ENCODE results near the gene HSPBP1. TPM values are rescaled to one million over a fixed set of nuclear protein-coding genes. Genes with fewer than 3 reads are reported as not detected.
"Not testable (repeated sequence)": the region's sequence is repeated elsewhere in the genome, so short reads cannot be mapped to it uniquely, and the experiment has no call there.

The HSPBP1 gene, protein sequence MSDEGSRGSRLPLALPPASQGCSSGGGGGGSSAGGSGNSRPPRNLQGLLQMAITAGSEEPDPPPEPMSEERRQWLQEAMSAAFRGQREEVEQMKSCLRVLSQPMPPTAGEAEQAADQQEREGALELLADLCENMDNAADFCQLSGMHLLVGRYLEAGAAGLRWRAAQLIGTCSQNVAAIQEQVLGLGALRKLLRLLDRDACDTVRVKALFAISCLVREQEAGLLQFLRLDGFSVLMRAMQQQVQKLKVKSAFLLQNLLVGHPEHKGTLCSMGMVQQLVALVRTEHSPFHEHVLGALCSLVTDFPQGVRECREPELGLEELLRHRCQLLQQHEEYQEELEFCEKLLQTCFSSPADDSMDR
- 10 to 100 TPM; 23.1 to 29.3 (median 25.7) TPM for polyA plus RNA-seq (ENCODE audit: insufficient read length in 3 of 3)

DNA sequence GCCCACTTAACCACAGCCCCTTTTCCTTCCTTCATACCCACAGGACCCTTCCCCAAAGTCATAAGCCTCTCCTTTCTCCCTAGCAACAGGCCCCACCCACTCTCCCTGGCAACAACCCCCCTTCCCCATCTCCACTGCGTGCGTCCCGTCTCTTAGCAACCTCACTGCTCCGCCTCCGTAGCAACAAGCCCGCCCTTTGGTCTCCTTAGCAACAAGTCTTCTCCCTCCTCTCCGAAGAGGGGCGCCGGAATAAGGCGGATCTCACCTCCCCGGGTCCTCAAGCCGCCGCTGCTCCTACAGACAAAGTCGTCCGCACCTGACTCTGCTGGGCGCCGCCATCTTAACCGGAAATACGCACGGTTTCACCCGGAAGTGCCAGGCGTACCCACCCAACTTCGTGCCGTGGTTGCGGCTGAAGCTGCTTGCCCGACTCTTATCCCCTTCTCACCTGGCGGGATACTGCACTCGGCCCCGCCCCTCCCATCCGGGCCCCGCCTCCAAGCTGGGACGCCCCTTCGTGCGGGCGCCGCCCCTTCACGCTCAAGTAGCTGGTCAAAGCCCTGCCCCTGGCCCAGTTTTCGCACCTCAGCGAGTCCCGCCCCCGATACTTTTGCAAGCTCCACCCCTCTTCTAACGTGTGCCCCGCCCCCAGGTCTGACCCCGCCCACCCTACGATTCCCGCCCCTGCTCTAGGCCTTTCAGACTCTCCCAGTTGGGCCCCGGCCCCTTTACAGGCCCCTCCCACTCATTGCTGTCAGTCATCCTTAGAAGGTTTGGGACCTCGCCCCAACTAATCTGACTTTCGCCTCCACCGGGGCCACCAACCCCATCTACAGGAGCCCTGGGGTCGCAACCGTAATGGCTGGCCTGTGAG lies at the start of gene HSPBP1:
HSPBP1 (minus strand) TSS at position 341 of the 874 bp plus-strand sequence. CDS start 502 bp downstream, outside the sequence.
- DNase-seq (ENCODE audit: low read depth in 3 of 3, low spot score in 2 of 3) = peak; percentile 82 to 94 (median 83)

DNA sequence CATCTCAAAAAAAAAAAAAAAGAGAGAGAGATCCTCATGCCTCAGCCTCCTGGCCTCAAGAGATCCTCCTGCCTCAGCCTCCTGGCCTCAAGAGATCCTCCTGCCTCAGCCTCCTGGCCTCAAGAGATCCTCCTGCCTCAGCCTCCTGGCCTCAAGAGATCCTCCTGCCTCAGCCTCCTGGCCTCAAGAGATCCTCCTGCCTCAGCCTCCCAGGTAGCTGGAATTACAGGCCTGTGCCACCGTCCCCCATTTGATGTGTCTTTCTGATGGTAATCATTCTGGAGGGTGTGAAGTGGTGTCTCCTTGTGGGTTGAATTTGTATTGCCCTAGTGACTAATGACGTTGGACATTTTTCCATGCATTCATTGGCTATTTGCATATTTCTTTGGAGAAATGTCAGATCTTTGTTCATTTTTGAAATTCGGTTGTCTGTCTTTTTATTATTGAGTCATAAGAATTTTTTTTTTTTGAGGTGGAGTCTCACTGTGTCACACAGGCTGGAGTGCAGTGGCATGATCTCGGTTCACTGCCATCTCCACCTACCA lies 48.9 kb upstream of the HSPBP1 start:
- DNase-seq (ENCODE audit: low read depth in 3 of 3, low spot score in 2 of 3) = not testable (repeated sequence)

DNA sequence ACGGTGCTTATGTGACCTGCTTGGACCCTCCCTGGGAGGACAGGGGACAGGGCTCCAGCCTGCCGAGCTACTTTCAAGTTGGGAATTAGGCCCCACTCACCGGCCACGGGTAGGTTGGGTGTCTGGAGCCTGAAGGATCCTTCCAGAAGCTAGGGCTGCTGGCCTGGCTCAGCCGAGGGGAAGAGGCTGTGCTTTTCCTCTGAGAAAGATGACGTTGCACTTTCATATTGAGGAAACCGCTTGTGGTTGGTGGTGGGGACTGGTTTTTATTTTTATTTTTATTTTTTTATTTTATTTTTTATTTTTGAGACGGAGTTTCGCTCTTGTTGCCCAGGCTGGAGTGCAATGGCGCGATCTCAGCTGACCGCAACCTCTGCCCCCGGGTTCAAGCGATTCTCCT lies 45.3 kb upstream of the HSPBP1 start, which contains the start of gene TMEM150B:
TMEM150B (minus strand) TSS at position 170 of the 400 bp plus-strand sequence. CDS start 4,305 bp downstream, outside the sequence.
- DNase-seq (ENCODE audit: low read depth in 3 of 3, low spot score in 2 of 3) = no peak

DNA sequence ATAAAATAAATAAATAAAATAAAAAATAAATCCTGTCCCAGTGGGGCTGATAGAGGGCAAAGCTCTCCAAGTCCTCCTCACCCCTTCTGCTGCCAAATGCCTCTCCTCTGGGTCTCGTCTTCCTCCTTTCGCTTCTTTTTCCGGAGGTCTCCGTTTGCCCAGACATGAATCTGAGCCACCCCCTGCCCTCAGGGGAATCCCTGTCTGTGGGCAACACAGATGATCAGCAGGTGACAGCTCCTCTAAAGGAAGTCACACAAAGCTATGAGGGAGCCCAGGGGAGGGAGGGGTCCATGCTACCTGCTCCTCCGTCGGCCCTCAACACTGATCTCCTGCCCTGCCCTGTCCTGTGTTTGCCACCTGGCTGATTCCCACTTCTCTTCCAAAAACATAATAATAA lies 44.8 kb upstream of the HSPBP1 start:
- DNase-seq (ENCODE audit: low read depth in 3 of 3, low spot score in 2 of 3) = no peak

GRCh38 chr19:55322204-55322885 lies 42.4 kb upstream of the HSPBP1 start:
- DNase-seq (ENCODE audit: low read depth in 3 of 3, low spot score in 2 of 3) = no peak

DNA sequence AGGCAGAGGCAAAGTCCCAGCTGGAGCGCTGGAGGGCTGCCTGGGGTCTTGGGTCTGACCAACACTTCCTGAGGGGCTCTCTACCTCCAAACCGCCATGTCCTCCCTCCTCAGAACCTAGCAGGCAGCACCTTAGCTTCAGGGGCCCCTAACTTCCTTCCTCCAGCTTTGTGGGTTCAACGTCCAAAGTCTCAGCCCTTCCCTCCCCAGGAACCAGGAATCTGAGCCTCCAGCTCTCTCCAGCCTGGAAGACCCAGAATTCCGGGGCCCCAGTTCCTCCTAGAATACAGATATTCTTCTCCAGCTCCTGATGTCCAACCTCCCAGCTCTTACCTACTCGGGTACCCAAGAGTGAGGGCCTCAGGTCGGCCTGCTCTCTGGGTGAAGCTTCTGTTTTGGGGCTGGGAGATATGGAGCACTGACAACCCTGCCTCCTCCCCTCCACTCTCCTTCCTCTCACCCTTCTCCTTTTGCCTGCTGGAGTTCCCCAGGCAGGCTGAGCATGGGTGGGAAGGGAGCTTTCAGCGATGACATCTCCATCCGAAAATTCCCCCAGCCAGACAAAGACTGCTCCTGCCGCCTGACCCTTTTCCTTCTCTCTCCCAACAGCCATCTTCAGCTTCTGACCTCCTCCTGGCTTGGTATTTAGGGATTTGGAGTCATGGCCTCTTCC lies 41.7 kb upstream of the HSPBP1 start:
- no peak for DNase-seq (ENCODE audit: low read depth in 3 of 3, low spot score in 2 of 3)

DNA sequence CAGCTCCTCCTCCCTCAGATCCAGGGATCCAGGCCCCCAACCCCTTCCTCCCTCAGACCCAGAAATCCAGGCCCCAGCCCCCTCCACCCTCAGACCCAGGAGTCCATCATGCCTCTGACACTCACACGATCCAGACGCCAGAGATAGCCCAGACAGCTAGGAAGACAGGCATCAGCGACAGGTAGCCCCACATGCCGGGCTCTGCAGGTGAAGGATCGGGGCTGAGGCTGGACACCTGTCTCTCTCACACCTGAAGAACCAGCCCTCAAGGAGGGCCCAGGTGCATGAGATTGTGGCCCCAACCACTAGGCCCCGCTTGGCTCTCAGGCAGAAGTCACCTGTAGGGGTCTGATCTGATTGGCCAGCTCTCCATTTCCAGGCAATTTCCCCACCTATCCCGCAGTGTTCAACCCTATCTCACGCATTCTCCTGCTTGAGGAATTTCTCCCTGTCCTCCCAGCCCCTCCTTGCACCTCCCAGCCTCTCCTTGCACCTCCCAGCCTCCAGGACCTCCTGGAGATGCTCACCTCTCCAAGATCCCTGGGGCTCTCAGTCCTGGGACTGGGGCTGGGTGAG lies 41.0 kb upstream of the HSPBP1 start:
- DNase-seq (ENCODE audit: low read depth in 3 of 3, low spot score in 2 of 3) = no peak

DNA sequence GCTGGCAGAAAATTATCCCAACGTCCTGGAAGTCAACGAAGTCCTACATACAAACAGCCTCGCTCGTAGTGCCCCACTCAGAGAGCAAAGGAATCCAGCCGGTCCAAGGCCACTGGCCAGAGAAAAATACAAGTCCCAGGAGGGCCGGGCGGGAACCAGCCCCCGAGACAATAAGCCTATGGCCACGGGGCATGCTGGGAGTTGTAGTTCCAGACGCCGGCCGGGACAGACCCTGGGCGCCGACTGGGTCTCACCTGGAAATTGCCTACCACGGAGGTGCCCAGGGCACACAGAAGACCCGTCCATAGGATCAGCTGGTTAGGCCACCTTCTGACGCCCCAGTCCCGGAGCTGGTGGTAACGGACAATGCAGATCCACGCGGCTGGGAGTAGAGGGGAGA lies 39.9 kb upstream of the HSPBP1 start:
- DNase-seq (ENCODE audit: low read depth in 3 of 3, low spot score in 2 of 3) = no peak

GRCh38 chr19:55316646-55317045 lies 36.7 kb upstream of the HSPBP1 start:
- DNase-seq (ENCODE audit: low read depth in 3 of 3, low spot score in 2 of 3) = no peak

DNA sequence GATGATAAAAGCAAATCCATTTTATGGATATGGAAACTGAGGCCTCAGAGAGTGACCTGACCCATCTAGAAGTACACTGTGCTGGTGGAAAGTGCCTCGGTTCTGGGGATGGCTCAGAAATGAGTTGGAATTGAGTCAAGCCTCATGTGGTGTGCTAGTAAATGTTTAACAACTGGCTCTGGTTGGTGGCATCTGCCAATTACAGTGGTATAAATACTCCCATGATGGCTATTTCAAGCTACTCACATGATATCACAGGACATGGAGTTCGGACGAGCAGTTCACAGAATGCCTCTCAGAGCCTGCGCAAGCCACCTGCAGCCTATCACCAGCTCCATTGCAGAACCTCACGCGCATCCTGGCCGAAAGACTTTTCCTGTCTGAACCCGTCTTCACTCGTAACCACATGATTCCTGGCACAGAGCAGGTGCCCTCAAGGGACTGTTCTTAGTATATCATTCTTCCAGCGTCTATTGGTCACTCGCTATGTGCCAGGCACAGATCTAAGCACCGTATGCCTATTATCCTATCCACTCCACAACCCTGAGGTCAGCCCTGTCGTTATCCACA lies 36.1 kb upstream of the HSPBP1 start:
- no peak for DNase-seq (ENCODE audit: low read depth in 3 of 3, low spot score in 2 of 3)

DNA sequence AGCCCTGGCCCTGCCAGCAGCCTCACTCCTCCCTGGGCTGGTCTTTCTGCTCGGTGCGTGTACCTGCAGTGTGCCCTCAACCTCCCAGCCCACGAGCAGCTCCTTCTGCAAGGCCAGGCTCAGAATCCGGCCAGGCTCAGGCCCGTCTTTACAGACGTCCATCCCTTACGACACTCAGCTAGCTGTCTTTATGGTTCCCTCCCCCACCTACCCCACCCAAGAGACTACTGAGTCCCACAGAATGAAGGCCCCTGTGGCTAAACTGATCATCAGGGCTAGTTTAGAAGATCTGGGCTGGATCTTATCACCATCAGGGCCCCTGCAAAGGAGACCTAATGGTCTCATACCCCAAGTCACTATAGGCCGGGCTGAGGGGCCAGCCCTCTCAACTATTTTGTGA lies 34.5 kb upstream of the HSPBP1 start:
- DNase-seq (ENCODE audit: low read depth in 3 of 3, low spot score in 2 of 3) = no peak

DNA sequence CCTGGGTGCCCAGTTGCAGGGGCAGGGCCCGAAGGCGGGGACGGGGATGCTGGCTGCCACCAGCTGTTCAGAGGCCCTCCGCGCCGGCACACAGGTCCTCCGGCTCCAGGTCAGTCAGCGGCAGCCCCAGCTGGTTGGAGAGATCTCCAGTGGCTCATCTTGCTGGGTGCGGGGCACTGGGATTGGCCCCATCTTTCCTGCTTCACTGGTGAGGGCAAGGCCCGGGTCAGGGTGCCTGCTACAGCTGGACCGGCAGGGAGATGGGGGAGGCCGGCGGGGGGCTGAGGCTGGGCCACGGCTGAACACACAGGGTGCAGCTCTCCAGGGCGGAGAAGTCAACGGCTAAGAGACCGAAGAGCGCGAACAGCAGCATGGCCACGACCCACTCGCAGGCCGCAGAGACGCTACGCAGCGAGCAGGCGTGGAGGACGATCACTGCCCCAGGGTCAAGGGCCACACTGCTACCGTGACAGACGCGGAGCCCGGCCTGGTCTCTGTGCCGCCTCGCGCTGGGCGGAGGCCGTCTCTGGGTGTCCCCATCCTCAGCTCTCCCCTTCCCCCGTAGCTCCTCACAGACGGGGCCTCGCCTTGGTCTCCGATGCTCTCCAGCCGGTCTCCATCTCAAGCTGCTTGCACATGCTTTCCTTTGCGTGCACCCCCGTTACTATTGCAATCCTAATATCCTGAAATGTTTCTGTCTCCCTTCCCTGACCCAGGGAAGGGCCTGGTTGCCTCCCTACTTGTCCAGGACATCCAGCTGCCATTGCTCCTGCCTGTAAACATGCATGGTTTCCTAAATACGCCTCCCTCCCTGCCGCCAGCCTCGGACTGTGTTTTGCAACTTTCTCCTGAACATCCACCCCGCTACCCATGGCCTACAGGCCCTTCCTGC lies 33.0 kb upstream of the HSPBP1 start:
- DNase-seq (ENCODE audit: low read depth in 3 of 3, low spot score in 2 of 3) = no peak

DNA sequence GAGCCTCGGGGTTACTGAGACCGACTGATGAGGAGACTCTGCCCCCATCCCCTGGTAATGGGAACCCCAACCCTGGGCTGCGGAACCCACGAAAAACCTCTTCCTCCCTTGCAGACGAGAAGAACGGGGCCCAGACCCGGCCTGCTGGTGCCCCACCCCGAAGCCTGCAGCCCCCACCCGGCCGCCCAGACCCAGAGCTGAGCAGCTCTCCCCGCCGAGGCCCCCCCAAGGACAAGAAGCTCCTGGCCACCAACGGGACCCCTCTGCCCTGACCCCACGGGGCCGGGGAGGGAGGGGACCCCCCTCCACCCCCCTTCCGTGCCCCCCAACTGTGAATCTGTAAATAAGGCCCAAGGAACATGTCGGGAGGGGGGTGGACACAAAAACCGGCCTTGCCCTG lies 31.9 kb upstream of the HSPBP1 start:
- no peak for DNase-seq (ENCODE audit: low read depth in 3 of 3, low spot score in 2 of 3)

GRCh38 chr19:55311397-55311796 lies 31.5 kb upstream of the HSPBP1 start:
- no peak for DNase-seq (ENCODE audit: low read depth in 3 of 3, low spot score in 2 of 3)

- DNase-seq (ENCODE audit: low read depth in 3 of 3, low spot score in 2 of 3) = no peak
Measured at GRCh38 chr19:55310498-55310897, 30.6 kb upstream of the HSPBP1 start.

GRCh38 chr19:55309448-55309847 lies 29.5 kb upstream of the HSPBP1 start:
- no peak for DNase-seq (ENCODE audit: low read depth in 3 of 3, low spot score in 2 of 3)

DNA sequence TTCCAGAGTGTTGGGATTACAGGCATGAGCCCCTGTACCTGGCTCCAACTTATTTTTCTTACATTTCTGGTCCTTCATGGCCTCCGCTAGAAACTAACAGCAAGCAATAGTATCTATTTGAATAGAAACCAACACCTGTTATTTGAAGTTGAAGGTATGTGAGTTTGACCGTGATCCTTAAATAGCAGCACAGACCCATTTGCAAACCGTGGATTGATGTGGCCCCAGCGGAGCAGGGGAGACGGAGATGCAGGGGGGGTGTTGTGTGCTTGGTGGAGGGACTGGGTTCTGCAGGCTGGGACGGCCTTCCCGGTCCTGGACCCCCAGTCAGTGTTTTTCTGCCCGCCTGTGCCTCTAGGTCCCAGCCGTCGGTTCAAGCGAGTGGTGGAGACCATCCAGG lies 28.4 kb upstream of the HSPBP1 start:
- DNase-seq (ENCODE audit: low read depth in 3 of 3, low spot score in 2 of 3) = no peak

GRCh38 chr19:55306712-55307111 lies 26.8 kb upstream of the HSPBP1 start:
- DNase-seq (ENCODE audit: low read depth in 3 of 3, low spot score in 2 of 3) = no peak
